RCC 7860 (cell line): ENCODE results near the gene POLR3K.

Source experiments
- DNase-seq: peaks from one replicate; pipeline ENCODE4 v3.0.0-alpha.2; 2015; ENCODE audit warnings: low spot score
- FAIRE-seq: peaks from 2 replicates; lab custom pipeline; 2012; peaks lifted over from hg19 to GRCh38; lab: Jason Lieb, UNC

POLR3K gene

DNA sequence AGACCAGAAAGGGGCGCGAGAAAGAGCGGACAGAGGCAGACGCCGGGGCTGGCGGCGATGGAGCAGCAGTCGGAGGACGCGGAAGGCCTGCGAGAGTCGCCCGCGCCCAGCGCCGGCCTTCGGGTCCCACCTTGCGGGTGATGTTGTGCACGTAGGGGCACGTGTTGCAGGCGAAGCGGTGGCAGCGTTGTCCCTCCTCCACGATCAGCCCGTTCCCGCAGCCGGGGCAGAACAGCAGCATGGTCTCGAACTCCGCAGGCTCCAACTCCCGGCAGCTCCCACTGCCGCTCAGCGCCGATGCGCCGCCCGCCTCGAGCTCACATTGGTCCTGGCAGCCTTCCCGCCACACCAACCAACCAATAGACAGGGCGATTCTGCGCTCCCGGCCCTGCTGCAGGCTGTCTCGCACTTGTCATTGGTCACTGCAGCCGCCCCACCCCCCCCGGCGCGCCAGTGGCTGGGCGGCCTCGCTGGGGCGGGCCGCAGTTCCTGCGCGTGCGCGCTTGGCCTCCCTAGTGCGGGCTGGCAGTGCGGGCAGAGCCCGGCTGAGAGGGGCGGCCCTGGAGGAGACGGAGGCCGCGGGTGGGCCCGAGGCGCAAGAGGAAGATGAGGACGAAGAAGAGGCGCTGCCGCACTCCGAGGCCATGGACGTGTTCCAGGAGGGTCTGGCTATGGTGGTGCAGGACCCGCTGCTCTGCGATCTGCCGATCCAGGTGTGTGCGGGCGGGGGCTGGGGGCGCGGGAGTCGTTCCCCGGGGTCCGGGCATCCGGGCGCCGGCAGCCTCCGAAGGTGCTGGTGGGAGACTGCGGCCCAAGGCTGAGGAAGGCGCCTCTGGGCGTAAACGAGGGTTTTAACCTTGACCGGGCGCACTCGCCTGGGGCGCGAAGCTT, at the start of gene POLR3K, which contains the start of gene SNRNP25:
POLR3K (minus strand) TSS at position 263 of the 891 bp plus-strand sequence; CDS start at position 241, 22 bp downstream.
SNRNP25 (plus strand) TSS at position 483 of the 891 bp plus-strand sequence; CDS start at position 672, 189 bp downstream.
- DNase-seq, result peak; percentile 96
- peak; percentile 47 for FAIRE-seq

DNA sequence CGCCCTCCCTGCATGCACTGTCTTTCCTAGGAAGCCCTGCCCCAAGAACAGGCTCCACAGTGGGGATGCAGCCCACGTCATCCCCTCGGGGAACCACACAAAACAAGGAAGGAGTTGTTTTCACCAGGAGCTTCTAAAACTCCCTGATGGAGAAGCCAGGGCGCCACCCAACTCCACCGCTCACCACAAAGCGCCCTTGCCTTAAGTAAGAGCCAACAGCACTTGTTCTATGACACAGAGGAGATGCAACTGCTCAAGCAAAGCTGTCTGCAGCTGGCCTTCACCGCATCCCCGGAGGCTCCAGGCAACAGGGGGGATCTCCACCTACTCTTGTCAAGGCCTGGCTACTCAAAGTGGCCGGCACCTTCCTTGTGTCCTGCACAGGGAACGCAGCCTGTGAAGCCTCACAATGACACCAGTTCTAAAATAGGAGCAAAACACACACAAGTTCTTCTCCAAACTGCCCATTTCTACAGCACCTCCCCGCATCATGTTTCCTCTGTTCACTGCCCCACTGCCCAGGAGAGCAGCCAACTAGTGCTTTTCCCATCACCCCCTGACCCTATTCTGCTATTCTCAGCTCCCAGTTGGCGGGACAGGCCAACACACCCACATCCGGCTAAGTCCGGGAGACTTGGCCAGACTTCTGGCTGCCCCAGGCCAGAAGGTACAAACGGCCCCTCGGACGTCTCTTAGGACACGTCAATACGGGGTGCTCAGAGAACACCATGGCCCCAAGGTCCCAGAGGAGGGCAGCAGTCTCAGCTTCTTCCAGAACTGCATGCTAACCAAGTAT, 48.9 kb upstream of the POLR3K start:
- no peak for DNase-seq
- FAIRE-seq, result no peak

DNA sequence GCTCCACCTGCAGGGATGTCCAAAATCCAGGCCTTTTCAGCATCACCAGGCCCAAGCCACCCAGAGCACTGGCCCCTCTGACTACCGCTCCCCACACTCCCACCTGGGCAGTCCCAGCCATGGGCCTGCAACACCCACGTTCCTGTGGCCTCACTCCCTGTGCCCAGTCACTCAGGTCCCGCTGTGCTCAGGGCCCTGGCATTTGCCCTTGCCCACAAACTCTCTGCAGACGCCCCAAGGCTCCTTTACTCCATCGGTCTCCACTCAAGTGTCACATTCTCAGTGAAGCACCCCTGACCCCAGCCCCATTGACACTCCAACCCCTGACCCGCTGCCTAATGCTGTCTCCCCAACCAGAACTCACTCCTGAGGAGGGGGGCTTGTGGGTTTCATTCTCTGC, 48.2 kb upstream of the POLR3K start:
- no peak for FAIRE-seq
- no peak for DNase-seq

DNA sequence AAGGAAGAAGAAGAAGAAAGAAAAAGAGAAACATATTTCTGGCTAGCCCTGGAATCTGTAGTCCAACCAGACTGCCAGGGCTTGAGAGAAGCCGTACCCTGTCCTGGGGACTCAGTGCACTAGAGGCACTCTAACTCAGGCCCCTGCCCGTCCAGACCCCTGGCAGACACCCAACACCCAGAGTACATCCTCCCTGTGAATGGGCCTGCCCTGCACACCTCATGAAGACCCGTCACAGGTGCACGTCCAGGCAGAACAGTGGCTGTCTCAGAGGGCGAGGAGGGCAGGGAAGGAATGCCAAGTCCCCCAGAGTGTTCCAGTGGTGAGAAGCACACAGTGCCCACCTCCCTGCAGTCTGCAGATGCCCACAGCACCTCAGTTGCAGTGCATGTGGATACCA, 47.6 kb upstream of the POLR3K start:
- FAIRE-seq (no peak), DNase-seq (no peak)

DNA sequence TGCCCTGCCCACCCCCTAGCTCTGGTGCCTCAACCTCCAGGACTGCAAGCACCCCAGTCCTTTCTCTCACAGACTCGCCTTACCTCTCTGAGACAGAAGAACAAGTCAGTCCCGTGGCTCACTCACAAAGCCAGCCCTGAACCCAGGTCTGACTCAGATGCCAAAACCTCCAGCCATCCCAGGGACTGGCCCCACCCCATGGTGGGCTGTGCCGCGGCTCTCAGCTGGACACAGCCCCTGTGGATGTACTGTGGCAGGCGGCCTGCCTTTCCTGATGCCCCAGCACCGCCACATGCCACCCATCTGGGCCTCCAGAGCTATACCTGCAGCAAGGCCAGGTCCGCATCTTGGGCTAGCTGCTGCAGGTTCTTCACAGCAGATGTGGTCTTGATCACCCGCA, 44.4 kb upstream of the POLR3K start:
- DNase-seq, result no peak
- FAIRE-seq, result no peak

DNA sequence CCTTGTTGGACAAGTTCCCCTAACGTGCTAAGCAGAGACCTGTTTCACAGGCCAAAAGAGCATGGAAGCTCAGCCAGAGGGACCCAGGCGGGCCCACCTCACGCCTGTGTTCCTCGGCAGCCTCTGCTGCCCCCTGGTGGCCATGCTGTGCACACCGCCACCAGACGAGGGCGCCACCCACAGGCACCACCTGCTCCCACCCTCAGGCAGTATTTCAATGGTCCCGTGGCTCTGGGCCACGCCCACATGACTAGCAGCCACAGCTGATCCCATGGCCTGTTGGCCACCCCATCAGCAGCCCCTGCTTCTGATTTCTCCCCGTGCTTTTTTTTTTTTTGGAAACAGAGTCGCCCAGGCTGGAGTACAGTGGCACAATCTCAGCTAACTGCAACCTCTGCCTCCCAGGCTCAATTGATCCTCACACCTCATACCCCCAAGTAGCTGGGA, 43.5 kb upstream of the POLR3K start:
- DNase-seq (peak; percentile 74), FAIRE-seq (peak; percentile 42)

DNA sequence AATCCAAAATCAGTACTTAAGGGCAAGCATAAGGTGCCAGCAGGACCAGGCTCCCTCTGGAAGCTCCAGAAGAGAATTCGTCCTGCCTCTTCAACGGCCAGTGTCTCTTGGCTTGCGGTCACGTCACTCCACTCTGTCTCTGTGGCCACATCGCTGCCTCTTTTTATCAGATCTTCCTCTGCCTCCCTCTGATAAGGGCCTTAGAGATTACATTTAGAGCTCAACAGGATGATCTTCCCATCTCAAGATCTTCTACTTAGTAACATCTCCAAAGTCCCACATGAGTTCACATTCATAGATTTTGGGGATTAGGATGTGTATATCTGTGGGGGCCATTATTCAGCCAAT, 41.5 kb upstream of the POLR3K start:
- no peak for FAIRE-seq
- no peak for DNase-seq

DNA sequence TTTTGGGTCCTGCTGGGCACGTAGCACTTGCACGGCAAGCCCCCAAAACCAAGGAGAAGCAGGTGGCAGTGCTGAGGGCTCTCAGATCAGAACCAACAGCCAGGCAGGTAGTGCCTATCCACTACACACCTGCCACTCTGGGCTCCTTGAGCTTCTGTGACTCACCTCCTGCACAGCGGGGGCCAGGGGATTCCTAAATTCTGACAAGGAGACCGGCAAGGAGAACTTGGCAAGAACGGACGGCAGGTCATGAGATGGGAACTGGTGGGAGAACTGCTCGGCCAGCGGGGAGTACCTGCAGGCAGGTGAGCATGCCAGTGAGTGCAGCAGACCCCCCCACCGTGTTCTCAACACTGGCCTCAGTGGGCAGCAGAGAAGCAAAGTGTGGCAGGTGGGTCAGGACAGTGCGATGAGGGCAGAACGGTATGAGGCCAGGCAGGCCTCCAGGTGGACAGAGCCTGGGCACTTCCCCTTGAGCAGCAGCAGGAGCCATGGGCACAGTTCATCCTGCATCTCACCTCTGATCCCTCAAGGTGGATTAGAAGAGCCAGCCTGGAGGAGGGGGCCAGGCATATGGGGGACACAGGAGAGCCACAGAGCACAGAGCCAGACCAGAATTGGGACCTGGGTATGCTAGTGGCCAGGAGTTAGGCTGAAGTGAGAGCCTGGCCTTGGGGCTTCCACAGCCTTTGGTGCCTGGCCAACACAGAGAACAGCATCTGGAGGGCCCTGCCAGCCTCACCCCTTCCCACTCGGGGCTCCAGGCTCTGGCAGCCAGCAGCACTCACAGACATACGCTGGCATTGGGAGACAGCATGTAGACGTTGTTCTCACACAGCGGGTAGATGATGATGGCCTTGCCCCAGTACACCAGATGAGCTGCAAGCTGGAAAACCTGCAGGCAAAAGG, 39.3 kb upstream of the POLR3K start:
- no peak for FAIRE-seq
- DNase-seq, result no peak

DNA sequence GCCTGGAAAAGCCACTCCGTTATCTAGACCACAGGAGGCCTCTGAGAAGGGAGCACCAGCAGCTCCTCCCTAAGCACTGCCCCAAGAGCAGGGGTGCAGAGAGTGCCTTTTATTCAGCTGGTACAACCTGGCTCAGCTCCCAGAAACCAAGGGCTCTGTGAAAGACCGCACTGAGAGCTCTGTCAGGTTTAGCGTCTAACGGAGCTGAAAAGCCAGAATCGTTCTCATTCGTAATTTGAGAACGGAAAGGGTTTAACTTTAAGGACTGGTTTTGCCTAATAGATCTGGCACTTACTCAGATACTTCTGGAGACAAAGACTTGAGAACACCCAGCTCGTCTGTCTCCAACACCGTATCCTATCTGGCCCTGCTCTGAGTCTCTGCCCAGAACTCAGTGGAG, 38.1 kb upstream of the POLR3K start:
- no peak for FAIRE-seq
- DNase-seq, result no peak

DNA sequence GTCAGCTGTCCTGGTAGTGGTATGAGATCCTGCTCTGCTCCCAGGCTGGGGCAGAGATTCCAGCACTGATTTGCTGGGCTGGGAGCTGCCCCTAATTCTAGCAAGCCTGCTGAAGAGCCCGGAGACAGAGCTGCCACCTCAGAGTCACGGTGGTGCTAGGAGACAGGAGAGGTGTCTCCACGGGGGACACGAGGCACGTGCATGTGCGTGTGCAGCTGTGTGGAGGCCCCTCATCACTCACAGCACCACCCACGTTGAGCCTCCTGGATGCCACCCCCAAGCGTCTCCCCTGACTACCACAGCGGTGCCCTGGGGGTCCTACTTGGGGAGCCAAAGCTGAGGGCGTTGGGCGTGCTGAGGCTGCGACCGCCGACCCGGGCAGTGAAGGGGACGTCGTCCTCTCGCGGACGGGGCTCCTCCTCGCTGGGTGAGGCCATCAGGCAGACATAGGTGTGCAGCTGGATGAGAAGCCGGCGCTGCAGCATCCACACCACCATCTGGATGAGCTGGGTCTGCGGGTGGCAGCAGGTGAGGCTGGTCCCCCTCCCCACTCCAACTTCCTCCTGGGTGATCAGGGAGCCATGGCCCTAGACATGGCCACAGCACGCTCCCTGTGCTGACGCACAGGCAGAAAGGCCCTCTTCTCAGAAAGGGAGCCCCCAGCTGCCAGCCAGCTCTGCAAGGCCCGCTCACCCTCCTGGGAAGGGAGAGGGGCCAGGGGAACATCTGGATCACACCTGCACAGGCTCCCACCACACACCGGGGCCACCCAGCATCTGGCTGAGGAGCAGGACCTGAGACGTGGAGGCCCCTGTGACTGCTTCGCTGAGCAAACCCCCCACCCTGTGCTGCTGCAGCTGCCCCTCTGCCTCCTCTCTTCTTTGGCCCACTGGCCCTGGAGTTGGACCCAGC, 36.2 kb upstream of the POLR3K start:
- DNase-seq (no peak), FAIRE-seq (no peak)

DNA sequence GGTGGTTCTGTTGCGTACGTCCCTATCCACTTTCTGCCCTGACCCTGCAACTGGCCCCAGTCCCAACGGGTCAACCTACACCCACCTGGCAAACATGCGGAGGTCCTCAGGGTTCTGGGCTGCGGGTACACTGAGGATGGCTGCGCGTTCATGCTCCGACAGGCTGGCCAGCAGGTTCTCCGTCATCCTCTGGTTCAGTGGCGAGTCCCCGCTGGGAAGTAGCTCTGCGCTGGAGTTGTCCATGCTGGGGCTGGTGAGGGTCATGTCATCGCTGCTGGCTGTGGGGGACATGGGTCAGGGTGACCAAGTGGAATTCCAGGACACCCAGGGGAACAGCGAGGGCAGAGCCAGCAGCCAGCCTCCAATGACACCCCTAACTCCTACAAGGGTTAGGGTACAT, 35.2 kb upstream of the POLR3K start:
- FAIRE-seq (no peak), DNase-seq (no peak)

DNA sequence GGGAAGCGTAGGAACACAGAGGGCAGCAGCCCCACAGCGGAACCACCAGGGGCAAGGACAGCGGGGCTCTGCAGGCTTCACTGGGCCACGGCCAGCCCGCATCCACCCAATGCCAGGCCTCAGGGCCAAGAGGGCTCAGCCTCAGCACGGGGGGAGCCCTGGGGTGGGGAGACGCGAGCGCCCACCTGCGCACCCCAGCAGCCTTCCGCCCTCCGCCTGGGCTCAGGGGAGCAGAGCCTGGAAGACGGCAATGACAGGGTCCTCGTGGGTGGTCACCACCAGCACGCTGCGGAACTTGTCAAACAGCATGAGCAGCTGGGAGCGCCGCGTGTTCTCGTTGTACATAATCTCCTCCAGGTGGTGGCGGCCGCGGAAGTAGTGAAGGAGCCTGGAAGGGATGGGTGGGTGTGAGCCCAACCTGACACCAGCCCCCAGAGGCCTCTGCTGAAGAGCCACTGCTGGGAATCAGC, 33.1 kb upstream of the POLR3K start:
- no peak for FAIRE-seq
- no peak for DNase-seq

DNA sequence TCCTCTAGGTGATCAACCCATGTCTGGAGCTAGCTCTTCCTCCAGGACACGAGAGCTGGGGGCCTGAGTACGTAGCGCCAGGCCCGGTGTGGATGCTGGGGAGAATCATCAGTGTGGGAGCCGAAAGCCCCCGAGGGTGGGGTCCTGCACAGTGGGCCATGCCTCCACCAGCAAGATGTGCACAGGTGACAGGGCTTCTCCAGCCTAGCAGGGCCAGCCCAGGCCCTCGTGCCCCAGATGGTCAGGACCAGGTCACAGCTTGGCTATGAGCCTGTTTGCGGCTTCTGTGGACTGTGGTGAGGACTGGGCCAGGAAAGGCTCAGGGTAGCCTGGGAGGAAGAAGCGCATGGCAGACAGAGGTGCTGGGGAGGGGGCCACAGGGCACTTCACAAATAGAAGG, 32.5 kb upstream of the POLR3K start:
- DNase-seq, result no peak

DNA sequence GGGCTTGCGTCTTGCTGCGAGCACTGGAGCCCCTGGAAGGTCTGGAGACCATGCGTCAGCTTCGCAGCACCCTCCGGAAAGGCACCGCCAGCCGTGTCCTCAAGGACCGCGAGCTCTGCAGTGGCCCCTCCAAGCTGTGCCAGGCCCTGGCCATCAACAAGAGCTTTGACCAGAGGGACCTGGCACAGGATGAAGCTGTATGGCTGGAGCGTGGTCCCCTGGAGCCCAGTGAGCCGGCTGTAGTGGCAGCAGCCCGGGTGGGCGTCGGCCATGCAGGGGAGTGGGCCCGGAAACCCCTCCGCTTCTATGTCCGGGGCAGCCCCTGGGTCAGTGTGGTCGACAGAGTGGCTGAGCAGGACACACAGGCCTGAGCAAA, 32.0 kb upstream of the POLR3K start:
- no peak for DNase-seq

More for the DNA sequence above, 32.5 kb upstream of the POLR3K start:
- FAIRE-seq, result no peak

DNA sequence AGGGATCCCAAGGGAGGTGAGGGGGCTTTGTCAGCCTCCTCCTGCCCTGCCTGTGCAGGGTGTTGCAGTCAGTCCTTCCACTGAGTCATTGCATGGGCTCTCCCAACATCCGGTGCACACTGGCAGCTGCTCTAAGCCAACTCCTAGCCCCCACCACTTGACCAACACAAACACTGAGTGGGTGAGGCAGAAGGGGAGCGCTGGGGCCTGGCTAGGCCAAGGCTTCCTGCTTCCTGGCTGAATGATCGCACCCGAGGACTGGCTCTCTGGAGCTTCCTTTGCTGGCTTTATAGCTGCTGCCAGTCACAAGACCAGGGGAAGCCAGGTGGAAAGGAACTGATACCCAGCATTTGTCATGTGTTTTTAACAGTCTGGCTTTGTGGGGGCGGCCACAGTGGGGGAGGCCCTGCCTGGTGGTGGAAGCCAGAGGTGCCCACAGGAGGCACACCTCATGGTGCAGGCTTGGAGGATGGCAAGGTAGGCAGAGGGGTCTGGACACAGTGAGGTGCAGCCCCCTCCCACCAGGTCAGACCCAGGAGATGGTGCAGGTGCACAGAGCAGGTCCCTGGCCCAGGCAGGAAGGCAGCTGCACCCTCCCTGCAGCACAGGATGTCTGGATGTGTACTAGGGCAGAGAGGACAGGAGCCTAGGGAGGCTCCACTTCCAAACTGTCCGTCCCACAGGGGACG, 31.5 kb upstream of the POLR3K start:
- FAIRE-seq (peak; percentile 93), DNase-seq (peak; percentile 96)

More for the DNA sequence above, 32.0 kb upstream of the POLR3K start:
- FAIRE-seq, result no peak

DNA sequence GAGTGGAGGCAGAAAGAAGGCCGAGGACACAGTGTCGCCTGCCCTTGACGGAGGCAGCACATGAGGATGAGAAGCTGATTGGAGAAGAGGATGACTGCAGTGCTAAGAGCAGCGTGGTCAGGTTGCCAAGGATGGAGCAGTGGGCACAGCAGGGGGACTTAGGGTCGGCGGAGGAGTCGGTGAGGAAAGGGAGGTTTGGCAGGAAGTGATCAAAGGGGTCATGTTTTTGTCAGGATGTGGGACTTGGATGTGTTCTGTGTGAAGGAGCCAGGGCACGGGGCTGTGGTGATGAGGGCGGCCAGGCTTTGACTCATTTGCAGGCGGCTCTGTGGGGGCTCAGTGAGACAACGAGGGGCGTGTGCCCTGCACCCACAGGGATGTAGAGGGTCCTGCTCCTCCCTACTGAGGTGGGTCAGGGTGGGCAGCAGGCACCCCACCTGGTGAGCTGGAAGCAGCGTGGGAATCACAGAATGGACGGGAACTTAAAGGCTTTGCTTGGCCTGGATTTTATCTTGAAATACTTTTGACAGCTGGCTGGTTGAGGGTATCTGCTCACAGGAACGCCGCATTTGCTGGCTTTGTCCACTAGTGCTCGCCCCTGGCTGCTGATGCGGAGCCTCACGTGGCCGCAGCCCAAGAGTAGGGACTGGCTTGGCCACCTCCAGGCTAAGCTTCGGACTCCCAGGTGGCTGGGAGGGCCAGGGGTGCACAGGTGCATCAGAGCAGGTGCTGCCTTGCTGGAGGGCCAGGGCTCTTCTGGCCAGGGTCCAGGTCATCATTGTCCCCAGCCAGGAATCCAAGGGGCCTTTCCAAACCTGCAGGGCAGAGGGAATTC, 30.6 kb upstream of the POLR3K start:
- DNase-seq (peak; percentile 53), FAIRE-seq (no peak)

DNA sequence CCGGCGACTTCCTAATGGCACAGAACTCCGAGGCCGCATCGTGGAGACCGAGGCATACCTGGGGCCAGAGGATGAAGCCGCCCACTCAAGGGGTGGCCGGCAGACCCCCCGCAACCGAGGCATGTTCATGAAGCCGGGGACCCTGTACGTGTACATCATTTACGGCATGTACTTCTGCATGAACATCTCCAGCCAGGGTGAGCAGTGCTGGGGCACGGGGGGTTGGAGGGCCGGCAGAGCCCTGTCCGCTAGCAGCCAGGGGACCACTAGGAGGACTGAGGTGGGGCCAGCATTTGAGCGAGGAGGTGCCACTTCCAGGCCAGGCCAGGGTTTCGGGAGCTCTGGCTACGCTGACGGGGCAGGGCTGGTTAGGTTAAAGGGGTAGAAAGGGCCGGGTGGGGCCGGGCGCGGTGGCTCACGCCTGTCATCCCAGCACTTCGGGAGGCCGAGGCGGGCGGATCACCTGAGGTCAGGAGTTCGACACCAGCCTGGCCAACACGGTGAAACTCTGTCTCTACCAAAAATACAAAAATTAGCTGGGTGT, 29.7 kb upstream of the POLR3K start:
- FAIRE-seq (no peak), DNase-seq (no peak)
